ENCODE data around the gene AGA.
A peak's percentile ranks its signal among the peaks of the same experiment; 100 is the strongest.

The AGA gene

DNA sequence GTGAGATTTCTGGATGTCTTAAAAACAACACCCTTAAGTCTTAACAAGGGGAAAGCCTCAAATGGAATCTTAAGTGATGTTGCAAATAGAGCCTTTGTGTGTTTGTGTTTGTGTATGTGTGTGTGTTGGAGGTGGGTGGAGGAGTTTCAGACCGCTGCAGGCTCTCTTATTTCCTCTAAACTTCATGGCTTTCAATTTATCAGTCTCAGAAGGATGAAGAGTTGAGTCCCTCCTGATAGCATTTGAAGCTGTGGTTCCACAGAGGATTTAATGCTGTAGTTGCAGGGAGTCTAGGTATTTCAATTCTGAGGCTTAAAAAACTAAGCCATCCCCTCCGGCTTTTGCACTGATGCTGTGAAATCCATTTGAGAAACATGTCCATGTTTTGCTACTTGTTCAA is 4.3 kb upstream of the AGA start:
- no peak for DNase-seq

GRCh38 chr4:177444911-177445736 is 2.9 kb upstream of the AGA start:
- no peak for DNase-seq

GRCh38 chr4:177441061-177441802 is 1.0 kb downstream of the AGA start:
- peak; percentile 40 for DNase-seq

DNA sequence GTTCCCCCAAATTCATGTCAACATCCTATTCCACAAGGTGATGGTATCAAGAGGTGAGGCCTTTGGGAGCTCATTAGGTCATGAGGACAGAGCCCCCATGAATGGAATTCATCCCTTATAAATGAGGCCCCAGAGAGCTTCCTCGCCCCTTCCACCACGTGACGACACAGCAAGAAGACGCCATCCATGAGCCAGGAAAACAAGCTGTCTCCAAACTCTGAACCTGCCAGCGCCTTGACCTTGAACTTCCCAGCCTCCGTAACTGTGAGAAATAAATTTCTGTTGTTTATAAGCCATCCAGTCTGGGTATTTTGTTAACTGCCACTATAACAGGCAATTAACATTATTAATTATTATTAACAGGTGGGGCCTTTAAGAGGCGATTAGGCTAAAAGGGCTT is 5.8 kb downstream of the AGA start:
- no peak for DNase-seq

DNA sequence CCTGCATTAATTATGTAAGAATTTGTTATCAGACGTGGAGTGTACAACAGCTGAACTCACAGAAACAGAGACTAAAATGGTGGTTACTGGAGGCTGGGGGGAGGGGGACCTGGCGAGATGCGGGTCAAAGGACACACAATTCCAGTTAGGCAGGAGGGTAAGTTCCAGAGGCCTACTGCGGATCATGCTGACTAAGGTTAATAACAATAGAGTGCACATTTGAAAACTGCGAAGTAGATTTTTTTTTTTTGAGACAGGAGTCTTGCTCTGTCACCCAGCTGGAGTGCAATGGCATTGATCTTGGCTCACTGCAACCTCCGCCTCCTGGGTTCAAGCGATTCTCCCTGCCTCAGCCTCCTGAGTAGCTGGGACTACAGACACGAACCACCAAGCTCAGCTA is 7.6 kb downstream of the AGA start:
- no peak for DNase-seq

GRCh38 chr4:177427192-177427591 is 15.0 kb downstream of the AGA start:
- no peak for DNase-seq

GRCh38 chr4:177419434-177419833 is 22.8 kb downstream of the AGA start:
- no peak for DNase-seq

GRCh38 chr4:177413656-177414055 is 28.6 kb downstream of the AGA start:
- no peak for DNase-seq

DNA sequence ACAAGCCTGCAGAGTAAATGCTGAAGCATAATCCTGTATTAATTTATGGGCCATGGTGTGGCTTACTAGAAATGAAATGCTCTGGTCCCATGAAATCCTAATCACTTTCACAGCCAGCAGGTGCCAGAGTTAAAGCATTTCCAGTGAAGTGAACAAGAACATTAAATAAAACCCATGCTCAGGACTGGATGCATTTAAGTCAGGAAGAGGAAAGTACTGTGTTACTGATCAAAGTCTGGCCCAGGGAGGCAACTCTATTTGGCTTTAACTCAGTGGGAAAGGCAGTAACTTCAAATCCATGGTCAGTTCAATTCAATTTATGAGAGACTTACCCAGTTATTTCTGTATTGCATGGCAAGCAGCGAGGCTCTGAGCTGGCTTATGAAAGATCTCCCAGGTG is 29.2 kb downstream of the AGA start:
- DNase-seq, result no peak

GRCh38 chr4:177411996-177412395 is 30.2 kb downstream of the AGA start:
- DNase-seq, result no peak

GRCh38 chr4:177410566-177410965 is 31.7 kb downstream of the AGA start:
- DNase-seq, result no peak

DNA sequence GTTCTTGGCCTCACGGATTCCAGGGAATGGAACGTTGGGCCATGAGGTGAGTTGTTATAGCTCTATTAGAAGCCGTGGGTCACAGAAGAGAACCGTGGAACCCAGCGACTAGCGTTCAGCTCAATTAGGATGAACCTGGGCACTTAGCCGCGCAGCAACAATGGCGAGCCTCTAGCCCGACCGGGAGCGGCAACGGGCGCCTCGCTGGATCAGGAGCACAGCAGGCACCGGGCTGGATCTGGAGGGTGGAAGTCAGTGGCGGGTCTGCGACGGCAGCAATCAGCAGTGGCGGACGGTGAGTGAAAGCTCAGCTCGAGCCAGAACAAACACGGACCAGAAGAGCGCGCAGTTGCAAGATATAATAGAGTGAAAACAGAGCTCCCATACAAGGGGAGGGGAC is 34.2 kb downstream of the AGA start:
- DNase-seq, result no peak

- no peak for DNase-seq
Measured at GRCh38 chr4:177405508-177405907, 36.7 kb downstream of the AGA start.

- DNase-seq, result no peak
Measured at GRCh38 chr4:177404986-177405385, 37.3 kb downstream of the AGA start.

DNA sequence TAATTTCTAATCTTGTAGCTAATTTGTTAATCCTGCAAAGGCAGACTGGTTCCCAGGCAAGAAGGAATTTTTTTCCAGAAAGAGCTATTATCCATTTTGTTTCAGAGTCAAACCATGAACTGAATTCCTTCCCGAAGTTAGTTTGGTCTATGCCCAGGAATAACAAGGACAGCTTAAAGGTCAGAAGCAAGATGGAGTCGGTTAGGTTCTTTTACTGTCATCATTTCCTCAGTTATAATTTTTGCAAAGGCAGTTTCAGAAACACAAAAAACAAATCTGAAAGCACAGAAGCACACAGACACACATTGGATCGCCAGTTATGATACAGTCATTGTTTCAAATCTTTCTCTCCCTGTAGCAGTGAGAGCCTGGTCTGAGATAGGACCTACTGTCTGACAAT is 37.9 kb downstream of the AGA start:
- DNase-seq, result no peak

DNA sequence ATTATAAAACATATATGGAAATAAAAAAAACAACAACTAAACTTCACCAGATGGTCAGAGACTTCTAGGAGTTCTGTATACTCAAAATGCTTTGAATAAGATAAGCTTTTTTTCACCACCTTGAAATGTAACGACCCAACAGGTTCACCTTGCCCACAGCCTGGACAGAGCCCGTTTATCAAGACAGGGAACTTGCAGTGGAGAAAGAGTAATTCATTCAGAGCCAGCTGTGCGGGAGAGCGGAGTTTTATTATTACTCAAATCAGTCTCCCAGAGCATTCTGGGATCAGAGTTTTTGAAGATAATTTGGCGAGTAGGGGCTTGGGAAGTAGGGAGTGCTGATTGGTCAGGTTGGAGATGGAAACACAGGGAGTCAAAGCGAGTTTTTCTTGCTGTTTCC is 38.5 kb downstream of the AGA start:
- no peak for DNase-seq

- no peak for DNase-seq
Measured at GRCh38 chr4:177401658-177402273, 40.5 kb downstream of the AGA start.

DNA sequence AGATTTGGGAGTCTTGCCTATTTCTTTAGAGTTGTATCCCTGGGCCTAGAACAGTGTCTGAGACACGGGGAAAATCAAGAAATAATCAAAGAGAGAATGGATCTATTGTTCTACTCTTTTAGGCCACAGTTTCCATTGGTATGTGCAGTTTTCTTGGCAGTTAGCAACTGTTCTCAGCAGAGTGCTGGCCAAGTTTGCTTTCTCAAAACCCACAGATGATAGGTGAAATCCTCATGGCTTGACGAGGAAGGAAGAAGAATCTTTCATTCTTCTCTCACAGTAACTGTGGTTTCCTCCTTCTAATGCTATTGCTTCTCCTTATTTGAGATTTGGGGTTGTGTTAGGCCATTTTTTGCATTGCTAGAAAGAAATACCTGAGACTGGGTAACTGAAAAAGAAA is 42.2 kb downstream of the AGA start:
- DNase-seq, result no peak

GRCh38 chr4:177396352-177396751 is 45.9 kb downstream of the AGA start:
- DNase-seq, result no peak

- no peak for DNase-seq
Measured at GRCh38 chr4:177393236-177393635, 49.0 kb downstream of the AGA start.

DNA sequence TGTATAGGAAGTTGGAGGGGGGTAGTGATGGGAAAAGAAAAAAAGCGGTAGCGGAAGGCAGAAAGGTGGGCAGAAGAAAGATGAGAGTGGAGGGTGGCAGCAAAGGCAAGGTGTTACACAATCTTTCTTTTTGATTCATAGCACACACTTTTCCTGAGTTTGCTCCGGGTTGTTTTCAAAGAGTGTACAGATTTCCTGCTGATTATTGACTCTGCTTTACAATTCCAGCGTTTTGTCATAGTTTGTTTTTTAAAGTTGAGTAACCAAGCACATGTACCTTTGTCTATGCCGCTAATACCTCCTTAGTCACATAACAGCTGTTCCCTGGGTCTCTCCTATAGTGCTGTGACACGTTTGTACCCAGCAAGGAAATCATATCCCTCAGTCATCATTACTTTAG is 50.3 kb downstream of the AGA start:
- no peak for DNase-seq

- no peak for DNase-seq
Measured at GRCh38 chr4:177391287-177391686, 51.0 kb downstream of the AGA start.

- DNase-seq, result no peak
Measured at GRCh38 chr4:177386278-177386815, 55.9 kb downstream of the AGA start.

All from CD4-positive, alpha-beta T cell treated with Interleukin-15 for 1 hour (primary cell).